GM12891 (cell line): ENCODE results near the gene MTREX.

Experiments used
- POLR2A ChIP-seq: IDR thresholded peaks from 2 replicates; pipeline ENCODE4 v1.6.1; 2011; ENCODE audit warnings: low read depth, low read length, control low read depth
- POLR2AphosphoS5 ChIP-seq: IDR thresholded peaks from 2 replicates; pipeline ENCODE4 v1.6.1; 2011; ENCODE audit warnings: low read depth, low read length, control low read depth
- POU2F2 ChIP-seq: IDR thresholded peaks from 2 replicates; pipeline ENCODE4 v1.6.1; 2011; ENCODE audit warnings: low read depth, mild to moderate bottlenecking, control low read depth, low read length, moderate library complexity
- SPI1 ChIP-seq: IDR thresholded peaks from 2 replicates; pipeline ENCODE4 v1.6.1; 2011; ENCODE audit warnings: low read depth, low read length, control low read depth
- TAF1 ChIP-seq: IDR thresholded peaks from 2 replicates; pipeline ENCODE4 v1.6.1; 2011; ENCODE audit warnings: low read depth, low read length, control low read depth

DNA sequence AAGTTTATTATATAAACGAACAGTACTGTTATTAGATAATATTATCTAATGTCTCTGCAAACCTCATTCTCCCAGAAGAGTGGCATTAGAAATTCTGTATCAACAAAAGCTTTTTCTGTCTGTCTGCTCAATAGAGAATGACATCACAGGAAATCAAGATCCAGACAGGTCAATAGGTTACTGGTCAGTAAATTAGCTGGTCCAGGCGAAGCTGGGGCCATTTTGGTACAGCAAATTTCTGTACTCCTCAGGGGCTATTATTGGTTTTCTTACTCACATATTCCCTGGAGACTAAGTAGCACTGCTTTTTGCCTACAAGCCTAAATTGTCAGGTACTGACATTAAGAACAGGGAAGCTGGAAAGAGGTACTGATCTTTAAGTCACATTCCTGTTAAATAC is 146.5 kb downstream of the MTREX start:
- no peak for TF ChIP-seq POLR2AphosphoS5
- no peak for TF ChIP-seq TAF1
- TF ChIP-seq POLR2A = no peak
- TF ChIP-seq SPI1 = no peak
- no peak for TF ChIP-seq POU2F2
